Amniotic epithelial cell (primary cell): ENCODE data around the gene CLCC1.

Experiments used
- DNase-seq: peaks from one replicate; pipeline ENCODE4 v3.0.0-alpha.2; 2010; ENCODE audit warnings: low read depth

CLCC1 gene

DNA sequence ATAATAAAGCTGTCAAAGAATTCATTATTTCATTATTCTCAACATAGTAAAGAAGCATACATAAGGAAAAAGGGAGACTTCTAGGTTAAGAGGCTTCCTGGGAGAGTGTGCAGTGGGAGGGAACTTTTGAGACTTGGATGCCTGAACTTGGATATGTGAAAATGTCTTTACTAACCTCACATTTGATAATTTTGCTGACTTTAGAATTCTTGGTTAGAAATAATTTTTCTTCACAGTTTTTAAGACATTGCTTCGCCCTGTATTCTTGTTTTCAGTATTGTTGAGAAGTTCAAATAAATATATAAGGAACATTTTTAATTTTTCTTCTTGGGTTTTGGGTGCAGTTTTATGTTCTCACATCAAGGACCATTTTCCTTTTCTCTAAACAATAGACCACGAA is 46.5 kb downstream of the CLCC1 start:
- no peak for DNase-seq
